T follicular helper cell (primary cell): ENCODE results near the gene ZIC2.

Source experiments
- DNase-seq: peaks from one replicate; pipeline ENCODE4 v3.0.0-alpha.2; 2020; ENCODE audit warnings: low read depth

Gene ZIC2

GRCh38 chr13:99974296-99974938 lies 7.2 kb upstream of the ZIC2 start:
- no peak for DNase-seq

- DNase-seq: no peak
Observed at GRCh38 chr13:99974939-99975561, 6.5 kb upstream of the ZIC2 start.

- DNase-seq: no peak
Observed at GRCh38 chr13:99975626-99976025, 6.0 kb upstream of the ZIC2 start.

- no peak for DNase-seq
Observed at GRCh38 chr13:99976575-99976974, 5.0 kb upstream of the ZIC2 start.

GRCh38 chr13:99977334-99977911 lies 4.2 kb upstream of the ZIC2 start:
- DNase-seq: no peak

GRCh38 chr13:99977912-99978798 lies 3.4 kb upstream of the ZIC2 start:
- no peak for DNase-seq

- no peak for DNase-seq
Observed at GRCh38 chr13:99978799-99979452, 2.7 kb upstream of the ZIC2 start.

GRCh38 chr13:99979453-99980200 lies 2.0 kb upstream of the ZIC2 start:
- no peak for DNase-seq

- peak; percentile 49 for DNase-seq
Observed at GRCh38 chr13:99980201-99980823, 1.3 kb upstream of the ZIC2 start.

GRCh38 chr13:99980824-99981734 lies 505 bp upstream of the ZIC2 start:
- DNase-seq: no peak

GRCh38 chr13:99982036-99982730 lies 599 bp downstream of the ZIC2 start:
- no peak for DNase-seq

- DNase-seq: no peak
Observed at GRCh38 chr13:99982731-99983498, 1.3 kb downstream of the ZIC2 start.

- DNase-seq: no peak
Observed at GRCh38 chr13:99983499-99984401, 2.2 kb downstream of the ZIC2 start.

- DNase-seq: no peak
Observed at GRCh38 chr13:99984461-99985240, 3.1 kb downstream of the ZIC2 start.

- no peak for DNase-seq
Observed at GRCh38 chr13:99985241-99985874, 3.8 kb downstream of the ZIC2 start.
